Kidney (tissue), 14 donors: ENCODE measurements around the gene LMCD1. TPM values are rescaled to one million over a fixed set of nuclear protein-coding genes. Genes with fewer than 3 reads are reported as not detected.
A peak's percentile ranks its signal among the peaks of the same experiment; 100 is the strongest.

ENCODE experiments used
- DNase-seq, 5 donors: peaks; one replicate each; pipeline ENCODE4 v3.0.0-alpha.2; 2013 to 2020
- FAIRE-seq: peaks from 2 replicates; lab custom pipeline; 2012; peaks lifted over from hg19 to GRCh38; lab: Jason Lieb, UNC
- H3K27ac ChIP-seq, 2 donors: one replicate each; pipeline ENCODE4 v1.7.0; 2013; ENCODE audit warnings: low read depth in 2 of 2, low read length in 2 of 2, inconsistent platforms in 1 of 2
- H3K27me3 ChIP-seq: one replicate; pipeline ENCODE4 v1.7.1; 2013; ENCODE audit warnings: low read length, inconsistent platforms; ENCODE audit not compliant: control insufficient read depth, insufficient read depth
- H3K36me3 ChIP-seq, 3 donors: one replicate each; pipeline versions ENCODE4 v1.7.0 to v1.7.1; 2013; ENCODE audit warnings: low read length in 3 of 3, control low read depth in 1 of 3, inconsistent platforms in 1 of 3; ENCODE audit not compliant: insufficient read depth in 3 of 3, control insufficient read depth in 2 of 3
- H3K4me1 ChIP-seq, 3 donors: one replicate each; pipeline versions ENCODE4 v1.7.0 to v1.7.1; 2013; ENCODE audit warnings: low read length in 3 of 3, inconsistent platforms in 1 of 3, low read depth in 1 of 3; ENCODE audit not compliant: control insufficient read depth in 2 of 3, insufficient read depth in 2 of 3
- H3K4me3 ChIP-seq, 3 donors: one replicate each; pipeline versions ENCODE4 v1.7.0 to v1.8.1; 2013; ENCODE audit warnings: low read length in 3 of 3, control low read depth in 1 of 3, inconsistent platforms in 1 of 3
- H3K9ac ChIP-seq, 3 donors: one replicate each; pipeline versions ENCODE4 v1.7.0 to v1.7.1; 2013; ENCODE audit warnings: low read length in 3 of 3, control low read depth in 1 of 3, inconsistent platforms in 1 of 3
- H3K9me3 ChIP-seq, 3 donors: one replicate each; pipeline versions ENCODE4 v1.7.0 to v1.7.1; 2013; ENCODE audit warnings: low read length in 3 of 3, control low read depth in 1 of 3, inconsistent platforms in 1 of 3; ENCODE audit not compliant: control insufficient read depth in 2 of 3, insufficient read depth in 1 of 3
- CTCF ChIP-seq: IDR thresholded peaks from 3 replicates; pipeline ENCODE4 v1.5.1; 2012; ENCODE audit warnings: mild to moderate bottlenecking, moderate library complexity, borderline replicate concordance; ENCODE audit not compliant: insufficient read depth; ENCODE audit errors: extremely low read depth
- intact Hi-C: fragments of 100-400 bp; cut with DNase I; formaldehyde crosslinking; loops from one replicate; pipeline ENCODE4 v1.11.1; 2022
- polyA plus RNA-seq: library from polyadenylated mRNA; stranded (reverse); fragments of 350-450 nt; fragmentation: Illumina TruSeq; extraction: RNeasy Lipid Tissue Mini Kit (QIAGEN cat#74804); gene quantifications from one replicate; pipeline ENCODE4 v1.2.3, GENCODE V29; 2014; ENCODE audit warnings: low read depth, low replicate concordance; ENCODE audit not compliant: insufficient read depth
- total RNA-seq: library from RNA; stranded (reverse); fragmentation: NEBNext Ultra II Directional; extraction: Animal tissue kit (Norgen Biotek cat#: 25700); gene quantifications from one replicate; pipeline ENCODE4 v1.2.1, GENCODE V29; 2021
- donor health status: control.
- donor health status: control.
- donor health status: control.
- donor health status: control.
- donor health status: control.
- donor health status: DM: yes; HTN: yes; CAD: no.
- donor health status: Normal renal cell carcinoma (clear cell type).

LMCD1 gene
- total and polyA plus RNA-seq, 2 donors from 2014 or later, result 24.3 to 65.4 TPM

DNA sequence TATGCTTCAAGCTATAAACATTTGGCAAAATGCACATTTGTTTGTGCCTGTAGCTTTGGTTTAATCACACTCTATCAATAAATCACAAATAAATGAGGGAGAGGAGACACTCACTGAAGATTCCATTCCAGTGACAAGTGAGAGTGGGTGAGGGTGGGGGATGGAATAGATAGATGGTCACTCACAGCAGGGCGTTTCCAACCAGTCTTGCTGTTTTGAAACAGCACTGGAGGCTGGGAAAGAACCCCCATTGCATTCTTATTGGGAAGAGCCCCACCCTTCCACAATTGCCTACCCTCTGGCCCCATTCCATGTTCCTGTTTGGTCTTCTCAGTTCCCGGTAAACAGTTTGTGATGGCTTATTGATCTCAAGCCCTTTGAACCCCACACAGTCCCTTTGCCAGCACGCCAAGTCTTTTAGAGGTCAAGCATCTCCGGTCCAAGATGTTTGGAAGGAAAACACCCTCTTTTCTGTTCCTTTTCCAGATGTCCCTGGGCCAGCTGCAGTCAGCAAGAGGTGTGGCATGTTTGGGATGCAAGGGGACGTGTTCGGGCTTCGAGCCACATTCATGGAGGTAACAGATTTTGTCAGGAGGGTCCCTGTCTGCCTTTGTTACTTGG, 30.7 kb downstream of the LMCD1 start:
- Histone ChIP-seq H3K27ac (no peak overlapping the region), H3K9ac (no peak overlapping the region), H3K9me3 (no peaks in the 10 kb centered on the region), H3K4me3 (no peak overlapping the region), H3K4me1 (peaks cover 6 to 23% (median 16%) of the 10 kb centered on the region in 3 donors), H3K27me3 (no peaks in the 10 kb centered on the region), H3K36me3 (peaks cover 0 to 7% (median 3%) of the 10 kb centered on the region in 3 donors)
- DNase-seq (no peak), FAIRE-seq (no peak)
- no peak for TF ChIP-seq CTCF
- intact Hi-C loops, result no loop called here

GRCh38 chr3:8536096-8537056, 34.8 kb downstream of the LMCD1 start:
- no peak for TF ChIP-seq CTCF

DNA sequence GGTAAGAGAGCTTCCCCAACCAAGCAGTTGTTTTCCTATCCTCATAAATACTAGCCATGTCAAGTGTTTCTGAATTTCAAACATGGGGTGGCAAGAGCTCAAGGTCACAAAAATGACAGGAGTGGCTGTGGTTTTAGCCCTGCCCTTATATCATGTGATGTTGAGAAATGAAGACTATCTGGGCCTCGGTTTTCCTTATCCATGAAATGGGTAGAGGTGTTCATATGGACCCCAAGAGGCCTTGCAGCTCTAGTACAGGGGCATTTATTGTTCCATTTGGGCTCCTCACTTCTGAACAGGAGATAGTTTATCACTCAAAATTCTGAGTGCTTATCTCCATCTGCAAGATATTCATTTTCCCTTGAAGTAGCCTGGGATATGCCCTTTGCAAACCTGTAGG, 35.8 kb downstream of the LMCD1 start:
- H3K27ac ChIP-seq, result no peak overlapping the region
- H3K4me1 ChIP-seq, result peaks cover 0 to 4% (median 0%) of the 10 kb centered on the region in 3 donors
- no peak overlapping the region for H3K9ac ChIP-seq
- H3K4me3 ChIP-seq, result no peak overlapping the region
- no peaks in the 10 kb centered on the region for H3K9me3 ChIP-seq
- no peak for DNase-seq
- FAIRE-seq, result no peak
- peaks cover 0 to 18% (median 18%) of the 10 kb centered on the region in 3 donors for H3K36me3 ChIP-seq
- H3K27me3 ChIP-seq, result no peaks in the 10 kb centered on the region
- no peak for TF ChIP-seq CTCF
- intact Hi-C loops, result no loop called here

More at GRCh38 chr3:8536096-8537056, 34.8 kb downstream of the LMCD1 start:
- H3K27me3 ChIP-seq, result no peaks in the 10 kb centered on the region
- no peak overlapping the region for H3K9ac ChIP-seq
- no peak overlapping the region for H3K4me3 ChIP-seq
- H3K36me3 ChIP-seq, result peaks cover 0 to 18% (median 18%) of the 10 kb centered on the region in 3 donors
- intact Hi-C loops, result no loop called here
- DNase-seq, result peak in 3 of 5 donors; percentile 45 to 71 (median 66)
- FAIRE-seq, result no peak
- H3K4me1 ChIP-seq, result peaks cover 0 to 4% (median 0%) of the 10 kb centered on the region in 3 donors
- no peaks in the 10 kb centered on the region for H3K9me3 ChIP-seq
- no peak overlapping the region for H3K27ac ChIP-seq
